CD14-positive monocyte (primary cell): Measurements from ENCODE around the gene S100A5. TPM values are rescaled to one million over a fixed set of nuclear protein-coding genes. Genes with fewer than 3 reads are reported as not detected.
"Not testable (repeated sequence)": the region's sequence is repeated elsewhere in the genome, so short reads cannot be mapped to it uniquely, and the experiment has no call there.

ENCODE experiments used
- DNase-seq, 3 donors: peaks; one replicate each; pipeline ENCODE4 v3.0.0-alpha.2; 2011 to 2022
- H2AFZ ChIP-seq: 2 replicates; pipeline ENCODE4 v1.6.0; 2012; ENCODE audit warnings: mild to moderate bottlenecking, low read depth, low read length, inconsistent platforms; ENCODE audit not compliant: insufficient read depth, poor library complexity, severe bottlenecking
- H3K27ac ChIP-seq, 2 donors: 1 replicate in 1 of 2; 2 replicates in 1 of 2; pipeline ENCODE4 v1.5.1; 2012 to 2013; ENCODE audit warnings: low read length in 2 of 2, control low read depth in 1 of 2, inconsistent platforms in 1 of 2, low read depth in 1 of 2, mild to moderate bottlenecking in 1 of 2
- H3K27me3 ChIP-seq, 2 donors: one replicate each; pipeline versions ENCODE4 v1.6.0 to v1.6.1; 2011 to 2013; ENCODE audit warnings: low read length in 2 of 2; ENCODE audit not compliant: control insufficient read depth in 2 of 2, insufficient read depth in 2 of 2
- H3K36me3 ChIP-seq, 2 donors: replicated peaks in 1 of 2; 1 replicate in 1 of 2; 2 replicates in 1 of 2; pipeline versions ENCODE4 v1.5.1 to v1.6.1; 2012 to 2013; ENCODE audit warnings: low read length in 2 of 2, control low read depth in 1 of 2, inconsistent platforms in 1 of 2, mild to moderate bottlenecking in 1 of 2; ENCODE audit not compliant: insufficient read depth in 2 of 2, control insufficient read depth in 1 of 2
- H3K4me1 ChIP-seq, 2 donors: 1 replicate in 1 of 2; 2 replicates in 1 of 2; pipeline versions ENCODE4 v1.5.1 to v1.6.1; 2012 to 2013; ENCODE audit warnings: low read length in 2 of 2, control low read depth in 1 of 2, inconsistent platforms in 1 of 2, mild to moderate bottlenecking in 1 of 2, moderate library complexity in 1 of 2; ENCODE audit not compliant: insufficient read depth in 2 of 2, control insufficient read depth in 1 of 2
- H3K4me2 ChIP-seq: replicated peaks from 2 replicates; pipeline ENCODE3; 2012; ENCODE audit warnings: low read length, moderate library complexity, mild to moderate bottlenecking; ENCODE audit not compliant: poor library complexity, severe bottlenecking; ENCODE audit errors: extremely low read depth
- H3K4me3 ChIP-seq, 3 experiments: fragments of 200-600 bp in 1 of 3; sonication (generic) in 1 of 3; replicated peaks in 1 of 3; 1 replicate in 2 of 3; 2 replicates in 1 of 3; pipeline ENCODE4 v1.5.1; 2011 to 2013; ENCODE audit warnings: low read length in 3 of 3, mild to moderate bottlenecking in 3 of 3, control low read depth in 2 of 3, low read depth in 2 of 3, inconsistent platforms in 1 of 3, moderate library complexity in 1 of 3
- H3K79me2 ChIP-seq: 2 replicates; pipeline ENCODE4 v1.6.0; 2012; ENCODE audit warnings: mild to moderate bottlenecking, control low read depth, inconsistent platforms, low read length, moderate library complexity; ENCODE audit not compliant: insufficient read depth
- H3K9ac ChIP-seq: 2 replicates; pipeline ENCODE4 v1.6.0; 2017; ENCODE audit warnings: low read length, mild to moderate bottlenecking; ENCODE audit not compliant: insufficient read depth, poor library complexity, severe bottlenecking
- H3K9me3 ChIP-seq, 2 donors: replicated peaks in 1 of 2; 1 replicate in 1 of 2; 2 replicates in 1 of 2; pipeline versions ENCODE4 v1.5.1 to v1.6.1; 2012 to 2013; ENCODE audit warnings: low read length in 2 of 2, control low read depth in 1 of 2; ENCODE audit not compliant: control insufficient read depth in 1 of 2, insufficient read depth in 1 of 2
- H4K20me1 ChIP-seq: 2 replicates; pipeline ENCODE4 v1.6.0; 2012; ENCODE audit warnings: mild to moderate bottlenecking, low read length, control low read depth, moderate library complexity; ENCODE audit not compliant: insufficient read depth
- H3K27ac Mint-ChIP-seq, 7 donors: one replicate each; pipeline ENCODE4 v1.8.0; 2020; ENCODE audit warnings: mild to moderate bottlenecking in 7 of 7, mixed read lengths in 7 of 7, moderate library complexity in 6 of 7, inconsistent platforms in 2 of 7
- H3K27me3 Mint-ChIP-seq, 3 donors: one replicate each; pipeline ENCODE4 v1.8.0; 2021 to 2022; ENCODE audit warnings: low read depth in 3 of 3, mild to moderate bottlenecking in 3 of 3, mixed read lengths in 3 of 3, moderate library complexity in 3 of 3, inconsistent platforms in 1 of 3
- H3K36me3 Mint-ChIP-seq, 2 donors: one replicate each; pipeline ENCODE4 v1.8.0; 2020; ENCODE audit warnings: mixed read lengths in 2 of 2, inconsistent platforms in 1 of 2, mild to moderate bottlenecking in 1 of 2
- H3K4me1 Mint-ChIP-seq: one replicate; pipeline ENCODE4 v1.8.0; 2020; ENCODE audit warnings: mild to moderate bottlenecking, mixed read lengths
- H3K4me3 Mint-ChIP-seq, 2 donors: one replicate each; pipeline ENCODE4 v1.8.0; 2020; ENCODE audit warnings: mild to moderate bottlenecking in 2 of 2, mixed read lengths in 2 of 2, moderate library complexity in 1 of 2
- H3K9me3 Mint-ChIP-seq, 7 donors: one replicate each; pipeline ENCODE4 v1.8.0; 2020 to 2022; ENCODE audit warnings: mixed read lengths in 7 of 7, mild to moderate bottlenecking in 6 of 7, moderate library complexity in 6 of 7, inconsistent platforms in 2 of 7
- CTCF ChIP-seq: fragments of 200-600 bp; IDR thresholded peaks from one replicate; pipeline ENCODE4 v1.8.0; 2022; ENCODE audit warnings: antibody characterized with exemption, mild to moderate bottlenecking
- whole genome bisulfite sequencing: methylation state at CpG from one replicate; pipeline ENCODE4 v1.1.5; 2013; ENCODE audit warnings: missing lambda C conversion rate; ENCODE audit not compliant: insufficient coverage; 5-methylcytosine and 5-hydroxymethylcytosine counted together
- intact Hi-C, 2 donors: fragments of 100-400 bp; cut with micrococcal nuclease; formaldehyde crosslinking; loops; one replicate each; pipeline versions ENCODE4 v1.15.0 to v1.15.1; 2023
- polyA plus RNA-seq, 3 donors: library from polyadenylated mRNA; depleted of rRNA in 1 of 3; unstranded in 2 of 3; stranded (reverse) in 1 of 3; fragments of 300-500 nt in 2 of 3; fragments of >200 nt in 1 of 3; fragmentation: Illumina TruSeq in 2 of 3; gene quantifications; 1 replicate in 2 of 3; 2 replicates in 1 of 3; pipeline ENCODE4 v1.2.3, GENCODE V29; 2012 to 2021

The S100A5 gene
- polyA plus RNA-seq, 3 donors = 1.4 to 2.1 TPM; not detected in 1

DNA sequence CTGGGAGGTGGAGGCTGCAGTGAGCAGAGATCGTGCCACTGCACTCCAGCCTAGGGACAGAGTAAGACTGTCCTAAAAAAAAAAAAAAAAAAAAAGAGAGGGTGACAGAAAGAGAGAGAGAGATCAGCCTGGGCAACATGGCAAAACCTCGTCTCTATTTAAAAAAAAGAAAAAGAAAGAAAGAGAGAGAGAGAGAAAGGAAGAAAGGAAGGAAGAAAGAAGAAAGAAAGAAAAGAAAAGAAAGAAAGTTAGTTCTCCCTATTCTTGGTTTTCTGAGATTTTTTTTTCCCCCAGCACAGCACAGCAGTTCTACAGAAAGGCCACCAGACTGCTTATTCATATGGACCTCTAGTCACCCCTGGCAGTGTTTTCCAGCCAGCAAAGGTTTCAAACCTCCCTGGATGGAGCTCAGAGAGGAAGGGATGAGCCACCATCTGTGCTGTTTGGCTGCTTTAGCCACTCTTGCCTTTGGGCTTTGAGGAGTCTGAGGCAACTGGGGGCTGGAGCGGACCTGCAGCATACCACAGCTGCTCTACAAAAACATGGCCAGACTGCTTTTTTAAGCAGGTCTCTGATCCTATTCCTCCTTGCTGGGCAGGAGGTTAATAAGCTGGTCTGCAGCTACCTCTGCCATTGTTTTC lies 15.5 kb downstream of the S100A5 start:
- Histone ChIP-seq H2AFZ (no peak overlapping the region), H4K20me1 (no peaks in the 10 kb centered on the region), H3K79me2 (no peaks in the 10 kb centered on the region), H3K27me3 (no peaks in the 10 kb centered on the region), H3K36me3 (no peaks in the 10 kb centered on the region), H3K27ac (no peak overlapping the region), H3K9ac (no peak overlapping the region), H3K4me1 (peaks cover 26 to 32% of the 10 kb centered on the region in 2 donors), H3K4me2 (no peak overlapping the region), H3K4me3 (no peak overlapping the region), H3K9me3 (no peaks in the 10 kb centered on the region)
- no peak overlapping the region for H3K4me3 Mint-ChIP-seq
- peaks cover 42% of the 10 kb centered on the region for H3K4me1 Mint-ChIP-seq
- H3K36me3 Mint-ChIP-seq = peaks cover 11 to 17% of the 10 kb centered on the region in 2 donors
- peak overlapping the region in 1 of 7 donors; percentile 42 for H3K27ac Mint-ChIP-seq
- DNase-seq = no peak
- H3K27me3 Mint-ChIP-seq = peaks cover 0 to 4% (median 0%) of the 10 kb centered on the region in 3 donors
- H3K9me3 Mint-ChIP-seq = peaks cover 0 to 7% (median 3%) of the 10 kb centered on the region in 7 donors
- WGBS = 100% methylated on average over 1 of the region's 3 CpGs
- no peak for TF ChIP-seq CTCF
- intact Hi-C loops = no loop called here

DNA sequence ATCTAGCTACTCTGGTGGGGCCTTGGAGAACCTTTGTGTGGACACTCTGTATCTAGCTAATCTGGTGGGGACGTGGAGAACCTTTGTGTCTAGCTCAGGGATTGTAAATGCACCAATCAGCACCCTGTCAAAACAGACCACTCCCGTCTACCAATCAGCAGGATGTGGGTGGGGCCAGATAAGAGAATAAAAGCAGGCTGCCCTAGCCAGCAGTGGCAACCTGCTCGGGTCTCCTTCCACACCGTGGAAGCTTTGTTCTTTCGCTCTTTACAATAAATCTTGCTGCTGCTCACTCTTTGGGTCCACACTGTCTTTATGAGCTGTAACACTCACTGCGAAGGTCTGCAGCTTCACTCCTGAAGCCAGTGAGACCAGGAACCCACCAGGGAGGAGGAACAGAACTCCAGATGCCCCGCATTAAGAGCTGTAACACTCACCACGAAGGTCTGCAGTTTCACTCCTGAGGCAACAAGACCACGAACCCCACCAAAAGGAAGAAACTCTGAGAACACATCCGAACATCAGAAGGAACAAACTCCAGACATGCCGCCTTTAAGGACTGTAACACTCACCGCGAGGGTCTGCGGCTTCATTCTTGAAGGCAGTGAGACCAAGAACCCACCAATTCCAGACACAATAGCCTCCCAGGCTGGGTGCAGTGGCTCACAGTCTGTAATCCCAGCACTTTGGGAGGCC lies 18.2 kb downstream of the S100A5 start:
- H2AFZ ChIP-seq, H3K9me3 Mint-ChIP-seq, H3K4me3 ChIP-seq, H3K36me3 ChIP-seq, H3K36me3 Mint-ChIP-seq, H3K9me3 ChIP-seq, H3K27me3 ChIP-seq, H3K79me2 ChIP-seq, DNase-seq, intact Hi-C loops, H3K27ac ChIP-seq, H3K9ac ChIP-seq, H4K20me1 ChIP-seq, H3K27me3 Mint-ChIP-seq, H3K4me2 ChIP-seq: not testable (repeated sequence)
- H3K4me1 Mint-ChIP-seq = peaks cover 54% of the 10 kb centered on the region
- H3K4me1 ChIP-seq = peaks cover 43 to 48% of the 10 kb centered on the region in 2 donors
- peak overlapping the region in 1 of 2 donors; percentile 2 for H3K4me3 Mint-ChIP-seq
- H3K27ac Mint-ChIP-seq = peak overlapping the region in 2 of 7 donors; percentile 10 to 56
- WGBS = 13% methylated on average over 9 of the region's 14 CpGs

DNA sequence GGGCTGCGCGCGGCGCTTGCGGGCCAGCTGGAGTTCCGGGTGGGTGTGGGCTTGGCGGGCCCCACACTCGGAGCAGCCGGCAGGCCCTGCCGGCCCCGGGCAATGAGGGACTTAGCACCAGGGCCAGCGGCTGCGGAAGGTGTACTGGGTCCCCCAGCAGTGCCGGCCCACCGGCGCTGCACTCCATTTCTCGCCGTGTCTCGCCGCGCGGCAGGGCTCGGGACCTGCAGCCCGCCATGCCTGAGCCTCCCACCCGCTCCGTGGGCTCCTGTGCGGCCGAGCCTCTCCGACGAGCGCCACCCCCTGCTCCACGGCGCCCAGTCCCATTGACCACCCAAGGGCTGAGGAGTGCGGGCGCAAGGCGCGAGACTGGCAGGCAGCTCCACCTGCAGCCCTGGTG lies 18.9 kb downstream of the S100A5 start:
- H3K27ac ChIP-seq, H3K9me3 Mint-ChIP-seq, H3K4me3 Mint-ChIP-seq, H3K27me3 ChIP-seq, H3K36me3 ChIP-seq, H2AFZ ChIP-seq, H3K9ac ChIP-seq, H3K79me2 ChIP-seq, intact Hi-C loops, DNase-seq, H3K9me3 ChIP-seq, H4K20me1 ChIP-seq, H3K27me3 Mint-ChIP-seq, H3K4me3 ChIP-seq, H3K36me3 Mint-ChIP-seq, H3K4me2 ChIP-seq: not testable (repeated sequence)
- peaks cover 53% of the 10 kb centered on the region for H3K4me1 Mint-ChIP-seq
- peak overlapping the region in 1 of 7 donors; percentile 45 for H3K27ac Mint-ChIP-seq
- WGBS = 97% methylated on average over 32 of the region's 37 CpGs
- peaks cover 43 to 48% of the 10 kb centered on the region in 2 donors for H3K4me1 ChIP-seq
